CD14-positive monocyte (primary cell): ENCODE measurements around the gene TSN. TPM values are rescaled to one million over a fixed set of nuclear protein-coding genes. Genes with fewer than 3 reads are reported as not detected.

Experiments
- DNase-seq, 3 donors: peaks; one replicate each; pipeline ENCODE4 v3.0.0-alpha.2; 2011 to 2022
- H2AFZ ChIP-seq: 2 replicates; pipeline ENCODE4 v1.6.0; 2012; ENCODE audit warnings: mild to moderate bottlenecking, low read depth, low read length, inconsistent platforms; ENCODE audit not compliant: insufficient read depth, poor library complexity, severe bottlenecking
- H3K27ac ChIP-seq, 2 donors: 1 replicate in 1 of 2; 2 replicates in 1 of 2; pipeline ENCODE4 v1.5.1; 2012 to 2013; ENCODE audit warnings: low read length in 2 of 2, control low read depth in 1 of 2, inconsistent platforms in 1 of 2, low read depth in 1 of 2, mild to moderate bottlenecking in 1 of 2
- H3K27me3 ChIP-seq, 2 donors: one replicate each; pipeline versions ENCODE4 v1.6.0 to v1.6.1; 2011 to 2013; ENCODE audit warnings: low read length in 2 of 2; ENCODE audit not compliant: control insufficient read depth in 2 of 2, insufficient read depth in 2 of 2
- H3K36me3 ChIP-seq, 2 donors: replicated peaks in 1 of 2; 1 replicate in 1 of 2; 2 replicates in 1 of 2; pipeline versions ENCODE4 v1.5.1 to v1.6.1; 2012 to 2013; ENCODE audit warnings: low read length in 2 of 2, control low read depth in 1 of 2, inconsistent platforms in 1 of 2, mild to moderate bottlenecking in 1 of 2; ENCODE audit not compliant: insufficient read depth in 2 of 2, control insufficient read depth in 1 of 2
- H3K4me1 ChIP-seq, 2 donors: 1 replicate in 1 of 2; 2 replicates in 1 of 2; pipeline versions ENCODE4 v1.5.1 to v1.6.1; 2012 to 2013; ENCODE audit warnings: low read length in 2 of 2, control low read depth in 1 of 2, inconsistent platforms in 1 of 2, mild to moderate bottlenecking in 1 of 2, moderate library complexity in 1 of 2; ENCODE audit not compliant: insufficient read depth in 2 of 2, control insufficient read depth in 1 of 2
- H3K4me2 ChIP-seq: replicated peaks from 2 replicates; pipeline ENCODE3; 2012; ENCODE audit warnings: low read length, moderate library complexity, mild to moderate bottlenecking; ENCODE audit not compliant: poor library complexity, severe bottlenecking; ENCODE audit errors: extremely low read depth
- H3K4me3 ChIP-seq, 3 experiments: fragments of 200-600 bp in 1 of 3; sonication (generic) in 1 of 3; replicated peaks in 1 of 3; 1 replicate in 2 of 3; 2 replicates in 1 of 3; pipeline ENCODE4 v1.5.1; 2011 to 2013; ENCODE audit warnings: low read length in 3 of 3, mild to moderate bottlenecking in 3 of 3, control low read depth in 2 of 3, low read depth in 2 of 3, inconsistent platforms in 1 of 3, moderate library complexity in 1 of 3
- H3K79me2 ChIP-seq: 2 replicates; pipeline ENCODE4 v1.6.0; 2012; ENCODE audit warnings: mild to moderate bottlenecking, control low read depth, inconsistent platforms, low read length, moderate library complexity; ENCODE audit not compliant: insufficient read depth
- H3K9ac ChIP-seq: 2 replicates; pipeline ENCODE4 v1.6.0; 2017; ENCODE audit warnings: low read length, mild to moderate bottlenecking; ENCODE audit not compliant: insufficient read depth, poor library complexity, severe bottlenecking
- H3K9me3 ChIP-seq, 2 donors: replicated peaks in 1 of 2; 1 replicate in 1 of 2; 2 replicates in 1 of 2; pipeline versions ENCODE4 v1.5.1 to v1.6.1; 2012 to 2013; ENCODE audit warnings: low read length in 2 of 2, control low read depth in 1 of 2; ENCODE audit not compliant: control insufficient read depth in 1 of 2, insufficient read depth in 1 of 2
- H4K20me1 ChIP-seq: 2 replicates; pipeline ENCODE4 v1.6.0; 2012; ENCODE audit warnings: mild to moderate bottlenecking, low read length, control low read depth, moderate library complexity; ENCODE audit not compliant: insufficient read depth
- H3K27ac Mint-ChIP-seq, 7 donors: one replicate each; pipeline ENCODE4 v1.8.0; 2020; ENCODE audit warnings: mild to moderate bottlenecking in 7 of 7, mixed read lengths in 7 of 7, moderate library complexity in 6 of 7, inconsistent platforms in 2 of 7
- H3K27me3 Mint-ChIP-seq, 3 donors: one replicate each; pipeline ENCODE4 v1.8.0; 2021 to 2022; ENCODE audit warnings: low read depth in 3 of 3, mild to moderate bottlenecking in 3 of 3, mixed read lengths in 3 of 3, moderate library complexity in 3 of 3, inconsistent platforms in 1 of 3
- H3K36me3 Mint-ChIP-seq, 2 donors: one replicate each; pipeline ENCODE4 v1.8.0; 2020; ENCODE audit warnings: mixed read lengths in 2 of 2, inconsistent platforms in 1 of 2, mild to moderate bottlenecking in 1 of 2
- H3K4me1 Mint-ChIP-seq: one replicate; pipeline ENCODE4 v1.8.0; 2020; ENCODE audit warnings: mild to moderate bottlenecking, mixed read lengths
- H3K4me3 Mint-ChIP-seq, 2 donors: one replicate each; pipeline ENCODE4 v1.8.0; 2020; ENCODE audit warnings: mild to moderate bottlenecking in 2 of 2, mixed read lengths in 2 of 2, moderate library complexity in 1 of 2
- H3K9me3 Mint-ChIP-seq, 7 donors: one replicate each; pipeline ENCODE4 v1.8.0; 2020 to 2022; ENCODE audit warnings: mixed read lengths in 7 of 7, mild to moderate bottlenecking in 6 of 7, moderate library complexity in 6 of 7, inconsistent platforms in 2 of 7
- WGBS: methylation state at CpG from one replicate; pipeline ENCODE4 v1.1.5; 2013; ENCODE audit warnings: missing lambda C conversion rate; ENCODE audit not compliant: insufficient coverage; 5-methylcytosine and 5-hydroxymethylcytosine counted together
- intact Hi-C, 2 donors: fragments of 100-400 bp; cut with micrococcal nuclease; formaldehyde crosslinking; loops; one replicate each; pipeline versions ENCODE4 v1.15.0 to v1.15.1; 2023
- polyA plus RNA-seq, 3 donors: library from polyadenylated mRNA; depleted of rRNA in 1 of 3; unstranded in 2 of 3; stranded (reverse) in 1 of 3; fragments of 300-500 nt in 2 of 3; fragments of >200 nt in 1 of 3; fragmentation: Illumina TruSeq in 2 of 3; gene quantifications; 1 replicate in 2 of 3; 2 replicates in 1 of 3; pipeline ENCODE4 v1.2.3, GENCODE V29; 2012 to 2021
- TF ChIP-seq, protein P1 (sequence below): fragments of 200-600 bp; IDR thresholded peaks from one replicate; pipeline ENCODE4 v1.8.0; 2022; ENCODE audit warnings: antibody characterized with exemption, mild to moderate bottlenecking

TSN gene
- polyA plus RNA-seq, 3 donors = 12.2 to 66.5 (median 65.5) TPM

DNA sequence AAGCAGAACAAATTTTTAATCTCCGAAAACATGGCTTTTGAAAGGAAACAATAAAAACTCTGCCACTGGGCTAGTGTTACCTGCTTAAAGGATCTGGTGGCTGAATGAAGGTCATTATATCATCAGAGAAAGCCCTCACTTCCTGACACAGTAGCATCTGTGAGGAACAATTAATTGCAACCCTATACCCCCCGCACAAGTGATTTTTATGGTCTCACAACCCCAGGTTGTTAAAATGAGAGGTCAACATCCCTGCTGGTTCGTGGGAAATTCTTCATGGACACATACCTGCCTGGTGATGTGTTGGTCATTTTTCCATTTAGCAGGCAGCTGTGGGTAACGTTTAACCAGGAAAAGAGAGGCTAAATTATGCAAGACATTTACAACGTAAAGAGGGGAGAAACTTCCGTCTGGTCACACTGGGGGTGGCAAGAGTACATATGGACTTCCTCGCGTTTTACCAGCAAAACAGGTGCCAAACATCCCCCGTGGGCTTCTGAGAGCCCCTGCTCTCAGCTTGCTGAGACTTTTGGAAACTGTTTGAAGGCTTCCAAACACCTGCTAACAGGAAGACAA is 48.0 kb upstream of the TSN start:
- H3K27me3 Mint-ChIP-seq = peaks cover 0 to 1% (median 0%) of the 10 kb centered on the region in 3 donors
- H3K4me1 ChIP-seq = peaks cover 11 to 12% of the 10 kb centered on the region in 2 donors
- 0% methylated on average over 6 of the region's 9 CpGs for WGBS

DNA sequence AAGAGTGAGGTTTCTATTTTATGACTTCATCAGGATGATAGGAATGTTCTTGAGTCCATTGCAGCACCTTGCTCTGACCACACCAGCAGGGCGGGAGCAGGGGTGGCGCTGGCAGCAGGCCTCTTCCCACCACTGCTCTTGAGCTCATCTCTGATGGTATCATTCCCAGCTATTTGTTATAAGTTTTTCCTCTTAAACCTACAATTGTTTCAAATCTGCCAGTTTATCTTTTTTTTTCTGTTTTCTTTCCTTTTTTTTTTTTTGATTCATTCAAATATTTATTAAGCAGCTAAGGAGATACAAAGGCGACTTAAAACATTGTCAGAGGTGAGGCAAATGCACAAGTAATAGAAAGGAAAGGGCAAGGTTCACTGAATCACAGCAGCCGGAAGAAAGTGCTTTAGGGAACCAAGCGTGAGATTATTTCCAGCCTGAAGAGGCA is 47.5 kb upstream of the TSN start:
- Histone ChIP-seq H3K4me3 (no peak overlapping the region), H3K27me3 (no peaks in the 10 kb centered on the region), H3K79me2 (no peaks in the 10 kb centered on the region), H3K4me2 (peak overlapping the region; percentile 49), H3K27ac (no peak overlapping the region), H3K9ac (peak overlapping the region; percentile 19), H3K36me3 (no peaks in the 10 kb centered on the region), H3K9me3 (no peaks in the 10 kb centered on the region), H3K4me1 (peaks cover 11 to 12% of the 10 kb centered on the region in 2 donors), H2AFZ (peak overlapping the region; percentile 78), H4K20me1 (no peaks in the 10 kb centered on the region)
- Mint-ChIP-seq H3K4me3 (peak overlapping the region; percentile 39 to 82), H3K4me1 (peaks cover 17% of the 10 kb centered on the region), H3K27ac (peak overlapping the region in 2 of 7 donors; percentile 28 to 65), H3K36me3 (no peaks in the 10 kb centered on the region), H3K27me3 (peaks cover 0 to 1% (median 0%) of the 10 kb centered on the region in 3 donors), H3K9me3 (no peaks in the 10 kb centered on the region)
- DNase-seq = no peak
- TF ChIP-seq, protein P1, sequence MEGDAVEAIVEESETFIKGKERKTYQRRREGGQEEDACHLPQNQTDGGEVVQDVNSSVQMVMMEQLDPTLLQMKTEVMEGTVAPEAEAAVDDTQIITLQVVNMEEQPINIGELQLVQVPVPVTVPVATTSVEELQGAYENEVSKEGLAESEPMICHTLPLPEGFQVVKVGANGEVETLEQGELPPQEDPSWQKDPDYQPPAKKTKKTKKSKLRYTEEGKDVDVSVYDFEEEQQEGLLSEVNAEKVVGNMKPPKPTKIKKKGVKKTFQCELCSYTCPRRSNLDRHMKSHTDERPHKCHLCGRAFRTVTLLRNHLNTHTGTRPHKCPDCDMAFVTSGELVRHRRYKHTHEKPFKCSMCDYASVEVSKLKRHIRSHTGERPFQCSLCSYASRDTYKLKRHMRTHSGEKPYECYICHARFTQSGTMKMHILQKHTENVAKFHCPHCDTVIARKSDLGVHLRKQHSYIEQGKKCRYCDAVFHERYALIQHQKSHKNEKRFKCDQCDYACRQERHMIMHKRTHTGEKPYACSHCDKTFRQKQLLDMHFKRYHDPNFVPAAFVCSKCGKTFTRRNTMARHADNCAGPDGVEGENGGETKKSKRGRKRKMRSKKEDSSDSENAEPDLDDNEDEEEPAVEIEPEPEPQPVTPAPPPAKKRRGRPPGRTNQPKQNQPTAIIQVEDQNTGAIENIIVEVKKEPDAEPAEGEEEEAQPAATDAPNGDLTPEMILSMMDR = no peak
- intact Hi-C loops = no loop called here
- no CpG with 5 or more reads among the region's 5 CpGs for WGBS

More for the DNA sequence above, 48.0 kb upstream of the TSN start:
- Histone ChIP-seq H3K4me2 (peak overlapping the region; percentile 49), H2AFZ (peak overlapping the region; percentile 78), H3K36me3 (no peaks in the 10 kb centered on the region), H4K20me1 (no peaks in the 10 kb centered on the region), H3K79me2 (no peaks in the 10 kb centered on the region), H3K27ac (no peak overlapping the region), H3K9ac (peak overlapping the region; percentile 19), H3K4me3 (no peak overlapping the region), H3K27me3 (no peaks in the 10 kb centered on the region), H3K9me3 (no peaks in the 10 kb centered on the region)
- H3K4me1 Mint-ChIP-seq = peaks cover 17% of the 10 kb centered on the region
- no peak for DNase-seq
- H3K36me3 Mint-ChIP-seq = no peaks in the 10 kb centered on the region
- intact Hi-C loops = no loop called here
- H3K4me3 Mint-ChIP-seq = peak overlapping the region; percentile 39 to 82
- H3K9me3 Mint-ChIP-seq = no peaks in the 10 kb centered on the region
- peak overlapping the region in 3 of 7 donors; percentile 28 to 65 (median 63) for H3K27ac Mint-ChIP-seq
- TF ChIP-seq, protein P1 = no peak
